ENCODE results near the gene GPSM3. TPM values are rescaled to one million over a fixed set of nuclear protein-coding genes. Genes with fewer than 3 reads are reported as not detected.

GPSM3 gene
- total and polyA plus RNA-seq, 8 donors, result 3.1 to 41.0 (median 23.9) TPM; not detected in 3

DNA sequence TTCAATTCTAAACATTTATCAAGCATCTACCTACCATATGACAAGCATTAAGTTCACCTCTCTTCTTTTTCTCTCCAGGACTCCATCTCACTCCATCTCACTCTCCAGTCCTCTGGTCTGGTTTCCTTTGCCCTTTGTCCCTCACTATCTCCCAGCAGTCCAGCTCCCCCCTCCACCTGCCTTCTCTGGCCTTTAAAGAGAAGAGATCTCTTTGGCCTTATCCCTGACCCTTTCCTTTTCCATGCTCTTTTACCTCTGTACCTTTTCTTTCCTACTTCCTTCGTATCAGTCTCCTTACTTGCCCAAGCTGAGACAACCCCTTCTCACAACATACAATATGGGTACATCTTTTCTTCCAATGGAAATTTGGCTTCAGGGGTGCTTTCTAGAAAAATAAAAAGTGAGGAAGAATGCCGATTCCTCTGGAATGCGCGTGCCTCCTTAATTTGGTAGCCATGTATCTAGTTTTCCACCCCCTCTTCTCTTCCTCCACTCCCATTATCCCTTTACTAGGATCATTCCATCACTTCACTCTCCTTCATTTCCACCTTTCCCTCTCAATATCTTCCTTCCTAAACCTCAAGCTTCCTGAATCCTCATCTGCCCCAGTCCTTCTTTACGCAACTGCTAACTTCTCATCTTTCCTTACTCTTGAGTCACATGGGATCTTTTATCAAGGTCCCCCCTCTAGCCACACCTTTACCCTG lies 15.8 kb downstream of the GPSM3 start:
- Histone ChIP-seq H3K27me3 (no peaks in the 10 kb centered on the region), H3K9me3 (no peaks in the 10 kb centered on the region), H3K4me1 (peaks cover 51 to 81% (median 64%) of the 10 kb centered on the region in 4 donors), H3K36me3 (peaks cover 18 to 21% (median 20%) of the 10 kb centered on the region in 4 donors), H3K4me3 (peak overlapping the region; percentile 86 to 98 (median 88)), H3K27ac (peak overlapping the region; percentile 91 to 100 (median 92))
- intact Hi-C loops (cut with DNase I; ENCODE audit: low total_unique reads), result no loop called here
- WGBS, 5 donors, result 16 to 32% (median 18%) methylated on average over 5 of the region's 5 CpGs
- TF ChIP-seq, protein P1, sequence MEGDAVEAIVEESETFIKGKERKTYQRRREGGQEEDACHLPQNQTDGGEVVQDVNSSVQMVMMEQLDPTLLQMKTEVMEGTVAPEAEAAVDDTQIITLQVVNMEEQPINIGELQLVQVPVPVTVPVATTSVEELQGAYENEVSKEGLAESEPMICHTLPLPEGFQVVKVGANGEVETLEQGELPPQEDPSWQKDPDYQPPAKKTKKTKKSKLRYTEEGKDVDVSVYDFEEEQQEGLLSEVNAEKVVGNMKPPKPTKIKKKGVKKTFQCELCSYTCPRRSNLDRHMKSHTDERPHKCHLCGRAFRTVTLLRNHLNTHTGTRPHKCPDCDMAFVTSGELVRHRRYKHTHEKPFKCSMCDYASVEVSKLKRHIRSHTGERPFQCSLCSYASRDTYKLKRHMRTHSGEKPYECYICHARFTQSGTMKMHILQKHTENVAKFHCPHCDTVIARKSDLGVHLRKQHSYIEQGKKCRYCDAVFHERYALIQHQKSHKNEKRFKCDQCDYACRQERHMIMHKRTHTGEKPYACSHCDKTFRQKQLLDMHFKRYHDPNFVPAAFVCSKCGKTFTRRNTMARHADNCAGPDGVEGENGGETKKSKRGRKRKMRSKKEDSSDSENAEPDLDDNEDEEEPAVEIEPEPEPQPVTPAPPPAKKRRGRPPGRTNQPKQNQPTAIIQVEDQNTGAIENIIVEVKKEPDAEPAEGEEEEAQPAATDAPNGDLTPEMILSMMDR (IDR thresholded peaks at IDR 0.05), result no peak
- TF ChIP-seq POLR2AphosphoS5 (IDR thresholded peaks at IDR 0.05), result peak; percentile 8 to 29 (median 24)
- no peak for DNase-seq

DNA sequence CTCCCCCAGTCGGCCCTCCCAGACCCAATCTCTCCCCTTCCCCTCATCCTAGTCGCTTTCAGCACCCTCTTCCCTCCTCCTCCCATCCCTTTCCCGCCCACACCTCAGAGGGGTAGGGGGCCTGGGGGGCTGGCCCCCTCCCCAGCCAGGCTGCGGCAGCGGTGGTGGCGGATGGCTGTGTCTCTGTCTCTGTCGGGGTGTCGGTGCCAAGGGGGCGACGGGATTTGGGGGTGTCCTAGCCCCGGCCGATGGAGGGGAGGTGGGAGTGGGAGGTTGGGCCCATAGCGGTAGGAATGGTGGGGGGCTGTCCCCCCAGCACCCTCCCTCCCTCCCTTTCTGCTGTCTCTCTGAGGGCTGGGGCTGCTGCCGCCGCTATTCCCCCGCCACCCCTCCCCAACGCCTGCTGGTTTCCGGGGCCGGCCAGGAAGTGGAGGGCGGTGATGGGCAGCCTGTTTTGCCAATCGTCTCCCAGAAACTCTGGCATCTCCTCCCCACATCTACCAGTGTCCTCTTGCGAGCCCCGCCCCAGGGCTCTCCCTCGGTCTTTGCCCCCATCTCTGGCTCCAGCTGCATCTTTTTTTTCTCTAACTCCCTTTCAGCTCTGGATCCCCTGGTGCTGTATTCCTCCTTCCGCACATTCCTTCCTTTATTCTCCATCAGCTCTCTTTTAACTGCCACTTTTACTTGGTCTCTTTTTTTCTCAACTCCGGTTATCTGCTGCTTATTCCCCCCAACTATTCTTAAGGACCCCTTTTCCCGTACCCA lies 16.6 kb downstream of the GPSM3 start, which contains the start of gene AGPAT1:
AGPAT1 (minus strand) TSS at position 374 of the 765 bp plus-strand sequence. CDS start 4,588 bp downstream, outside the sequence.
- H3K9me3 ChIP-seq, result no peaks in the 10 kb centered on the region
- no peaks in the 10 kb centered on the region for H3K27me3 ChIP-seq
- peak within 1 kb of the TSS; percentile 91 to 100 (median 92) for H3K27ac ChIP-seq
- peak in 1 of 4 donors; percentile 27 for TF ChIP-seq POLR2A (IDR thresholded peaks at IDR 0.05)
- TF ChIP-seq EP300 (IDR thresholded peaks at IDR 0.05), result no peak
- TF ChIP-seq POLR2AphosphoS5 (IDR thresholded peaks at IDR 0.05), result peak; percentile 46 to 76 (median 47)
- TF ChIP-seq, protein P1 (IDR thresholded peaks at IDR 0.05), result no peak
- 0 to 1% (median 0%) methylated on average over 24 to 27 of the region's 27 CpGs for WGBS, 5 donors
- H3K36me3 ChIP-seq, result peaks cover 15 to 18% (median 17%) of the 10 kb centered on the region in 4 donors
- H3K4me3 ChIP-seq, result peak within 1 kb of the TSS; percentile 86 to 98 (median 88)
- DNase-seq, result peak; percentile 98 to 99
- H3K4me1 ChIP-seq, result peaks cover 47 to 74% (median 59%) of the 10 kb centered on the region in 4 donors
- intact Hi-C loops (cut with DNase I; ENCODE audit: low total_unique reads), result no loop called here

DNA sequence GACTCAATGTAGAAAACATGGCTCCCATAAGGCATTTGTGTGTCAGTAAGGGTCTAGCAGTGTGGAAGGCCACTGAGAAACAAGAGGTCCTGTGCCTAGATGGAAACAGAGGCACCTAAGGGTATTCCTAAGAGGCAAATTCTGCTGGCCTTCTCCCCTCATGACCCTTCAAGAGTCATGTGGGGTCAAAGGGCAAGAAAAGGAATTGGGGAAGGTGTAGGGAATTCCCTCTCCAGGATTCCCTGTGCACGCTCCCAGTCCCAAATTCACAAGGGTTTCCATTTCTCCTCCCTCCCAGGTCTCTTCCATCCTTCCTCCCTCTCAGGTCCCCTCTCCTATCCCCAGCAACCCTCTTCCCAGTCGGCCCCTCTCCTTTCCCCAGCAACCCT lies 17.1 kb downstream of the GPSM3 start:
- Histone ChIP-seq H3K27me3 (no peaks in the 10 kb centered on the region), H3K4me3 (peak overlapping the region; percentile 86 to 98 (median 88)), H3K36me3 (peaks cover 16 to 18% (median 17%) of the 10 kb centered on the region in 4 donors), H3K9me3 (no peaks in the 10 kb centered on the region), H3K4me1 (peaks cover 47 to 71% (median 56%) of the 10 kb centered on the region in 4 donors), H3K27ac (peak overlapping the region; percentile 91 to 100 (median 92))
- TF ChIP-seq, protein P1 (IDR thresholded peaks at IDR 0.05), result no peak
- TF ChIP-seq EP300 (IDR thresholded peaks at IDR 0.05), result no peak
- intact Hi-C loops (cut with DNase I; ENCODE audit: low total_unique reads), result no loop called here
- no peak for DNase-seq
- 5 to 19% (median 12%) methylated on average over 2 of the region's 2 CpGs for WGBS, 5 donors

DNA sequence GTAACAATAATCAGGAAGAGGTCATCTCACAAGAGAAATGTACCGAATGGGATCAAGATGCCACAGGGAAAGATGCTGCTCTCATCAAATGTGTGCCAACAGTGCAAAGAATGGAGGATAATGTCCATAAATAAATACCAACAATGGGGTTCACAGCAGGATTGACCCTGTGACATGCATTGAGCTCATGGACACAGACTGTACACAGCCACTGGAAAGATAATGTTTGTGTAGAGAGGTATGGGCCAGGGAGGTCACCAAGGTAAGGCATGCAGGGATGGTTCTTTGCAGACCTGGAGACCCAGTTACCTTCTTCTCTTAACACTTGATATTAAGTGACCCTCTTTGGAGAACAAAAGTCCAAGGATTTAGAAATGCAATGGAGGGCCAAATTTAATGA lies 18.0 kb downstream of the GPSM3 start:
- H3K4me1 ChIP-seq, result peaks cover 47 to 71% (median 55%) of the 10 kb centered on the region in 4 donors
- H3K4me3 ChIP-seq, result no peak overlapping the region
- 76 to 94% (median 86%) methylated on average over 1 of the region's 1 CpG for WGBS, 5 donors
- TF ChIP-seq POLR2AphosphoS5 (IDR thresholded peaks at IDR 0.05) (no peak), POLR2A (IDR thresholded peaks at IDR 0.05) (no peak)
- H3K27me3 ChIP-seq, result no peaks in the 10 kb centered on the region
- no peaks in the 10 kb centered on the region for H3K9me3 ChIP-seq
- no peak for DNase-seq
- intact Hi-C loops (cut with DNase I; ENCODE audit: low total_unique reads), result no loop called here
- H3K36me3 ChIP-seq, result peaks cover 18 to 20% (median 19%) of the 10 kb centered on the region in 4 donors
- H3K27ac ChIP-seq, result peak overlapping the region in 1 of 5 donors; percentile 100
